Smooth muscle cell (in vitro differentiated cells): Measurements from ENCODE around the gene INCENP. TPM values are rescaled to one million over a fixed set of nuclear protein-coding genes. Genes with fewer than 3 reads are reported as not detected.
"Not testable (repeated sequence)": the region's sequence is repeated elsewhere in the genome, so short reads cannot be mapped to it uniquely, and the experiment has no call there.

Experiments used
- DNase-seq: peaks from one replicate; lab custom pipeline; 2025; ENCODE audit not compliant: unreplicated experiment; lab: John Stamatoyannopoulos, UW
- H2AFZ ChIP-seq: fragments of 200-600 bp; sonication (generic); 2 replicates; pipeline ENCODE4 v1.6.0; 2016; ENCODE audit warnings: antibody characterized with exemption, low read depth, mild to moderate bottlenecking
- H3F3A ChIP-seq: fragments of 200-600 bp; sonication (generic); 2 replicates; pipeline ENCODE4 v1.6.0; 2017; ENCODE audit warnings: antibody characterized with exemption, low read depth
- H3K27ac ChIP-seq: fragments of 200-600 bp; sonication (generic); 2 replicates; pipeline ENCODE4 v1.5.1; 2016; ENCODE audit warnings: low read depth, mild to moderate bottlenecking
- H3K27me3 ChIP-seq: fragments of 200-600 bp; sonication (generic); 2 replicates; pipeline ENCODE4 v1.6.1; 2016; ENCODE audit warnings: low read depth, mild to moderate bottlenecking
- H3K36me3 ChIP-seq: fragments of 200-600 bp; sonication (generic); 2 replicates; pipeline ENCODE4 v1.5.1; 2016; ENCODE audit warnings: low read depth
- H3K4me1 ChIP-seq: fragments of 200-600 bp; sonication (generic); 2 replicates; pipeline ENCODE4 v1.5.1; 2016; ENCODE audit warnings: low read depth
- H3K4me2 ChIP-seq: fragments of 200-600 bp; sonication (generic); 2 replicates; pipeline ENCODE4 v1.6.0; 2016; ENCODE audit warnings: mild to moderate bottlenecking
- H3K4me3 ChIP-seq: fragments of 200-600 bp; sonication (generic); 2 replicates; pipeline ENCODE4 v1.5.1; 2016; ENCODE audit warnings: mild to moderate bottlenecking
- H3K79me2 ChIP-seq: fragments of 200-600 bp; sonication (generic); 2 replicates; pipeline ENCODE4 v1.6.0; 2016; ENCODE audit warnings: low read depth, mild to moderate bottlenecking
- H3K9ac ChIP-seq: fragments of 200-600 bp; sonication (generic); 2 replicates; pipeline ENCODE4 v1.6.0; 2016; ENCODE audit warnings: low read depth
- H3K9me3 ChIP-seq: fragments of 200-600 bp; sonication (generic); replicated peaks from 2 replicates; pipeline ENCODE4 v1.5.1; 2016; ENCODE audit warnings: low read depth
- H4K20me1 ChIP-seq: fragments of 200-600 bp; sonication (generic); 2 replicates; pipeline ENCODE4 v1.6.0; 2016; ENCODE audit warnings: low read depth
- CTCF ChIP-seq: fragments of 200-600 bp; sonication (generic); IDR thresholded peaks from 2 replicates; pipeline ENCODE4 v1.5.1; 2017; ENCODE audit warnings: borderline replicate concordance, mild to moderate bottlenecking, antibody characterized with exemption; ENCODE audit not compliant: insufficient read depth, poor library complexity, severe bottlenecking
- WGBS: methylation state at CpG from one replicate; pipeline ENCODE4 v1.1.7; 2016; ENCODE audit warnings: low lambda C conversion rate; 5-methylcytosine and 5-hydroxymethylcytosine counted together
- polyA plus RNA-seq: library from polyadenylated mRNA; unstranded; fragments of >200 nt; fragmentation: Nextera tagmentation; extraction: Ambion mirVana; gene quantifications from 2 replicates; pipeline ENCODE4 v1.2.1, GENCODE V29; 2016
- total RNA-seq: library from RNA; depleted of rRNA; stranded (reverse); fragments of >200 nt; gene quantifications from 2 replicates; pipeline ENCODE4 v1.2.3, GENCODE V29; 2014

Gene INCENP
- total and polyA plus RNA-seq, 2 experiments from 2014 or later, result 2.3 to 25.7 TPM

DNA sequence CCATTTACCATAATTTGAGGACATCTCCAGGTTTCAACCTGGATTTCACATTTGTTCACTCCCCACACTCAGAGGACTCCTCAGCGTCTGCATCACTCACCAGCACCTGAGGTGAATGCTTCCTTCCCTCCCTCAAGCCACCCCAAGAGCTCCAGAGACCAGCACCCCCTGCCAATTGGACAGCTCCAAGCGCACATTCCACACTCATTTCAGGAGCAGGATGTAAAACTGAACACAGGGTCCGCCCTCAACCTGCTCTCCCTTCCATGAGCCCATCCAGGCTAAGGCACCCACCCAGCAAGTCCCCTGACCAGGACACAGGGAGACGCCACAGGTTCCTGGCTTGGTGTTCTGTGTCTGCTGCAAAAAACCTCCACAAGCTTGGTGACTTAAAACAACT lies 70.1 kb downstream of the INCENP start:
- no peak for DNase-seq
- H3K27ac ChIP-seq, result no peak overlapping the region
- H3K9ac ChIP-seq, result no peak overlapping the region
- WGBS, result 69% methylated on average over 4 of the region's 4 CpGs
- no peaks in the 10 kb centered on the region for H3K79me2 ChIP-seq
- no peak overlapping the region for H2AFZ ChIP-seq
- H3F3A ChIP-seq, result no peaks in the 10 kb centered on the region
- no peak overlapping the region for H3K4me2 ChIP-seq
- H4K20me1 ChIP-seq, result no peaks in the 10 kb centered on the region
- TF ChIP-seq CTCF, result no peak
- H3K27me3 ChIP-seq, result peaks cover 12% of the 10 kb centered on the region
- H3K4me1 ChIP-seq, result peaks cover 4% of the 10 kb centered on the region
- no peak overlapping the region for H3K4me3 ChIP-seq
- no peaks in the 10 kb centered on the region for H3K9me3 ChIP-seq
- H3K36me3 ChIP-seq, result no peaks in the 10 kb centered on the region

GRCh38 chr11:62195010-62195409 lies 71.2 kb downstream of the INCENP start:
- H3K4me2 ChIP-seq, H3K4me3 ChIP-seq, H3F3A ChIP-seq, DNase-seq, H3K4me1 ChIP-seq, H3K27ac ChIP-seq, H3K9me3 ChIP-seq, H3K79me2 ChIP-seq, H2AFZ ChIP-seq, H3K9ac ChIP-seq, H3K36me3 ChIP-seq, H4K20me1 ChIP-seq: not testable (repeated sequence)
- WGBS, result 36% methylated on average over 5 of the region's 9 CpGs
- H3K27me3 ChIP-seq, result peaks cover 12% of the 10 kb centered on the region

DNA sequence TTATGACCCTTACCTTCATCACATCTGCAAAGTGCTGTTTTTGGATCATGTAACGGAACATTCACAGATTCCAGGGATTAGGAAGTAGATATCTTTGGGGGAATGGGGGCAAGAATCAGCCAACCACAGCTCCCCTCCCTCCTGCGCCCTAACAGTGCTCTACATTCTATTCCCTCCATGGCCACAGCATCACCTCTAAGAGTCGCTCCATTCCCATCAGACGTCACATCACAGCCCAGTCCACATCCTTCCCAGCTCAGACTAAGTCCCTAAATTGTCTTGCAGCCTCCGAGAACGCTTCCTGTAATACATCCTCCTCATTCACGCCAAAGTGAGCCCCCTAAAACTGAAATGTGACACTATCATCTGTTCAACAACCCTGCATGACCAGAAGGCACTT lies 72.1 kb downstream of the INCENP start:
- H3K9ac ChIP-seq, result no peak overlapping the region
- H3K27ac ChIP-seq, result no peak overlapping the region

GRCh38 chr11:62197400-62197799 lies 73.6 kb downstream of the INCENP start:
- not testable (repeated sequence) for H3K27ac ChIP-seq, DNase-seq, H4K20me1 ChIP-seq, H3F3A ChIP-seq, H3K4me1 ChIP-seq, H3K4me2 ChIP-seq, H3K9ac ChIP-seq, H3K4me3 ChIP-seq, H3K9me3 ChIP-seq, H2AFZ ChIP-seq, H3K79me2 ChIP-seq, H3K27me3 ChIP-seq, H3K36me3 ChIP-seq
- 87% methylated on average over 2 of the region's 2 CpGs for WGBS

More for the DNA sequence above, 72.1 kb downstream of the INCENP start:
- no peak for DNase-seq
- WGBS, result 74% methylated on average over 7 of the region's 7 CpGs
- TF ChIP-seq CTCF, result no peak
- no peaks in the 10 kb centered on the region for H4K20me1 ChIP-seq
- H3K4me1 ChIP-seq, result peaks cover 4% of the 10 kb centered on the region
- H3K36me3 ChIP-seq, result no peaks in the 10 kb centered on the region
- H3K4me3 ChIP-seq, result no peak overlapping the region
- peaks cover 9% of the 10 kb centered on the region for H3K27me3 ChIP-seq
- no peak overlapping the region for H3K4me2 ChIP-seq
- H3K9me3 ChIP-seq, result no peaks in the 10 kb centered on the region
- H3K79me2 ChIP-seq, result no peaks in the 10 kb centered on the region
- H2AFZ ChIP-seq, result no peak overlapping the region
- no peaks in the 10 kb centered on the region for H3F3A ChIP-seq

GRCh38 chr11:62201376-62201775 lies 77.6 kb downstream of the INCENP start:
- Histone ChIP-seq H3K4me3 (no peak overlapping the region), H3K9ac (no peak overlapping the region), H3K9me3 (no peaks in the 10 kb centered on the region), H3K4me1 (no peaks in the 10 kb centered on the region), H3K36me3 (no peaks in the 10 kb centered on the region), H3K27me3 (peaks cover 10% of the 10 kb centered on the region), H2AFZ (no peak overlapping the region), H3K79me2 (no peaks in the 10 kb centered on the region), H3K4me2 (no peak overlapping the region), H3F3A (no peaks in the 10 kb centered on the region), H4K20me1 (no peaks in the 10 kb centered on the region), H3K27ac (no peak overlapping the region)
- DNase-seq, result no peak
- 86% methylated on average over 2 of the region's 2 CpGs for WGBS
- no peak for TF ChIP-seq CTCF
